BLaER1 (cell line): ENCODE results near the gene SPDYA.
"Not testable (repeated sequence)": the region's sequence is repeated elsewhere in the genome, so short reads cannot be mapped to it uniquely, and the experiment has no call there.

Source experiments
- H3K27ac ChIP-seq: shearing (Covaris generic); formaldehyde crosslinking; 2 replicates; pipeline ENCODE4 v1.8.1; 2022
- H3K27me3 ChIP-seq: shearing (Covaris generic); formaldehyde crosslinking; 2 replicates; pipeline ENCODE4 v1.8.1; 2022
- H3K36me3 ChIP-seq: shearing (Covaris generic); formaldehyde crosslinking; 2 replicates; pipeline ENCODE4 v1.8.1; 2022
- H3K4me1 ChIP-seq: shearing (Covaris generic); formaldehyde crosslinking; 2 replicates; pipeline ENCODE4 v1.8.1; 2022
- H3K4me2 ChIP-seq: shearing (Covaris generic); formaldehyde crosslinking; 2 replicates; pipeline ENCODE4 v1.8.1; 2022
- H3K4me3 ChIP-seq: shearing (Covaris generic); formaldehyde crosslinking; 2 replicates; pipeline ENCODE4 v1.8.1; 2022
- H3K9ac ChIP-seq: shearing (Covaris generic); formaldehyde crosslinking; 2 replicates; pipeline ENCODE4 v1.8.1; 2022
- H3K9me3 ChIP-seq: shearing (Covaris generic); formaldehyde crosslinking; 2 replicates; pipeline ENCODE4 v1.8.1; 2022
- H4K20me1 ChIP-seq: shearing (Covaris generic); formaldehyde crosslinking; 2 replicates; pipeline ENCODE4 v1.8.1; 2022
- Cebpa-rat ChIP-seq: shearing (Covaris generic); IDR thresholded peaks from 2 replicates; pipeline ENCODE4 v1.8.1; 2022

Gene SPDYA

DNA sequence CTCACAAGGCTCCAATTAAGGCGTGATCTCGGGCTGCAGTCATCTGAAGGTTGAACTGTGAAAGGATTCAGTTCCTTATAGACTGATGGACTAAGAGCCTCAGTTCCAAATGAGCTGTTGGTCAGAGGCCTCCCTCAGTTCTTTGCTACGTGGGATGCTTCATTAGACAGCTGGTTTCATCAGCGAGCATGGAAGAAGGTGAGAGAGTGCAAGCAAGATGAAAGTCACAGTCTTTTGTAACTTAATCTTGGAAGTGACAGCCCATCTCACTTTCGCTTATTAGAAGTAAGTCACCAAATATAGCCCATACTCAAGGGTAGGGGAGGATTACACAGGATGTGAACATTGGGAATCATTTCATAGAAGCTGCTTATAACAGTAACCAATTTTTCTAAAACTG lies 32.2 kb upstream of the SPDYA start:
- Histone ChIP-seq H3K4me3 (no peak overlapping the region), H3K9ac (no peak overlapping the region), H3K4me2 (no peak overlapping the region), H3K9me3 (no peaks in the 10 kb centered on the region), H4K20me1 (peaks cover 88% of the 10 kb centered on the region), H3K27me3 (no peaks in the 10 kb centered on the region), H3K27ac (no peak overlapping the region), H3K4me1 (peaks cover 15% of the 10 kb centered on the region), H3K36me3 (peaks cover 74% of the 10 kb centered on the region)
- no peak for TF ChIP-seq Cebpa-rat

GRCh38 chr2:28779001-28779400 lies 31.6 kb upstream of the SPDYA start:
- no peak for TF ChIP-seq Cebpa-rat
- H3K4me3 ChIP-seq: no peak overlapping the region
- peaks cover 15% of the 10 kb centered on the region for H3K4me1 ChIP-seq
- peaks cover 80% of the 10 kb centered on the region for H3K36me3 ChIP-seq
- no peak overlapping the region for H3K9ac ChIP-seq
- no peaks in the 10 kb centered on the region for H3K9me3 ChIP-seq
- no peak overlapping the region for H3K4me2 ChIP-seq
- H3K27ac ChIP-seq: no peak overlapping the region
- no peaks in the 10 kb centered on the region for H3K27me3 ChIP-seq
- H4K20me1 ChIP-seq: peaks cover 83% of the 10 kb centered on the region

DNA sequence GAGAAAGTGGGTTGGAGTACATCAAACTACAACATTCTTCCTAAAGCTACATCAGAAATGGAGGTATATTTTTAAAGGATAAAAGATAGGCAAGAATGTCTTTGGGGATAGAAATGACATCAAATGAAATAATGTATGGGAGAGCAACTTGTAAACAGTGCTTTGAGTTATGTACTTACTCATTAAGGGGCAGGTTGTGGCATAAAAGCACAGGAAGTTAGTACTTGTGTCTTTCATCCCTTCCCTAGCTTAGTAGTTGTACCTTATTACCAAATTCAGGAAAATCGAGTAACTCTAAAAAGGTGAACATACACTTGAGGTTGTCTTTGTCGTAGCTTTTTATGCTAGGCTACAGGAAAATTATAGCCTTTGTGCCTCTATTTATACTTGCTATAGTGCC lies 30.1 kb upstream of the SPDYA start:
- H3K4me3 ChIP-seq: no peak overlapping the region
- no peak overlapping the region for H3K27ac ChIP-seq
- H3K4me1 ChIP-seq: peaks cover 4% of the 10 kb centered on the region
- H3K27me3 ChIP-seq: no peaks in the 10 kb centered on the region
- H3K4me2 ChIP-seq: no peak overlapping the region
- H4K20me1 ChIP-seq: peaks cover 68% of the 10 kb centered on the region
- TF ChIP-seq Cebpa-rat: no peak
- no peaks in the 10 kb centered on the region for H3K9me3 ChIP-seq
- peaks cover 89% of the 10 kb centered on the region for H3K36me3 ChIP-seq
- H3K9ac ChIP-seq: no peak overlapping the region

DNA sequence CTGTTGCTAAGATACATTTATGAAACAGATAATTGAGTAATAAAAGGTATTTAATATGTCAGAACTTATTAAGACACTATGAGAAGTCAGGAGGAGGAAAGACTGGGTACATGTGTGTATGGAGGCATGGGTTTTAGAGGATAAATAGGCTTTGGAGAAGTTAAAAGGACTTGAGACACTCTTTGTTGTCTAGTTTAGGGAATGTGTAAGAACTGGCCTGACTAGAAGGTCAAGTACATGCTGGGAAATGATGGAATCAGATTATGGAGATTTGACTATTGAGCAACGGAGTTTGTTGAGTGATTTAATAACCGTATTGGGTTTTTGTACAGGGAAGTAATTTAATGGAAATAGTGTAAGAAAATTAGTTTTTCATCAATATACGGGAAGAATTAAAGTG lies 28.2 kb upstream of the SPDYA start:
- no peak overlapping the region for H3K9ac ChIP-seq
- peaks cover 49% of the 10 kb centered on the region for H4K20me1 ChIP-seq
- no peak overlapping the region for H3K27ac ChIP-seq
- no peaks in the 10 kb centered on the region for H3K4me1 ChIP-seq
- H3K4me3 ChIP-seq: no peak overlapping the region
- H3K27me3 ChIP-seq: no peaks in the 10 kb centered on the region
- no peak for TF ChIP-seq Cebpa-rat
- H3K9me3 ChIP-seq: no peaks in the 10 kb centered on the region
- no peak overlapping the region for H3K4me2 ChIP-seq
- H3K36me3 ChIP-seq: peaks cover 94% of the 10 kb centered on the region

GRCh38 chr2:28784570-28784969 lies 26.1 kb upstream of the SPDYA start:
- not testable (repeated sequence) for H3K27me3 ChIP-seq, H3K4me3 ChIP-seq, H3K9me3 ChIP-seq, H3K4me2 ChIP-seq, H3K9ac ChIP-seq, H3K4me1 ChIP-seq, H3K27ac ChIP-seq
- Histone ChIP-seq H3K36me3 (peaks cover 97% of the 10 kb centered on the region), H4K20me1 (peaks cover 30% of the 10 kb centered on the region)

- H3K27ac ChIP-seq: no peak overlapping the region
- H3K36me3 ChIP-seq: peaks cover 92% of the 10 kb centered on the region
- H4K20me1 ChIP-seq: peaks cover 62% of the 10 kb centered on the region
- no peaks in the 10 kb centered on the region for H3K4me1 ChIP-seq
- no peak for TF ChIP-seq Cebpa-rat
- H3K27me3 ChIP-seq: no peaks in the 10 kb centered on the region
- H3K9ac ChIP-seq: no peak overlapping the region
- peaks cover 15% of the 10 kb centered on the region for H3K9me3 ChIP-seq
- no peak overlapping the region for H3K4me2 ChIP-seq
- no peak overlapping the region for H3K4me3 ChIP-seq
Measured at GRCh38 chr2:28796620-28797019, 14.0 kb upstream of the SPDYA start.

DNA sequence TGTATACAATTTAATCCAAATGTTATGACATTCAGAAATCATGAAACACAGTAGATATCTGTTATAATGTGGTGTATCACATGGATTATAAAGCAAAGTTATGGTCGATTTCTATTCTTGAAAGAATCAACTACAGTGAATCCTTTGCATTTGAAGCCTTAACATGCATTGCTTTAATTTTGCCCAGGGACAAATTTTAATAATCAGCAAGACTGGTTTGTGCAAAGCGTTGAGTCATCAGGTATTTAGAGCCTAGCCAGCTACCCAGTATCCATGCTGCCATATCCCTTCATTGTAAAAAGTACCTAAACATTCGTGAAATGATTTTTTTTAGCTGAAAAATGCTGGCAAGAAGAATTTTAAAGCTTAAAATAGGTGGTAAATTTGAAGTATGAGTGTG lies 8.9 kb upstream of the SPDYA start:
- Histone ChIP-seq H3K4me1 (no peaks in the 10 kb centered on the region), H3K4me3 (no peak overlapping the region), H3K9me3 (no peaks in the 10 kb centered on the region), H3K9ac (no peak overlapping the region), H4K20me1 (peaks cover 42% of the 10 kb centered on the region), H3K36me3 (peaks cover 91% of the 10 kb centered on the region), H3K27ac (no peak overlapping the region), H3K4me2 (no peak overlapping the region), H3K27me3 (no peaks in the 10 kb centered on the region)
- TF ChIP-seq Cebpa-rat: no peak

DNA sequence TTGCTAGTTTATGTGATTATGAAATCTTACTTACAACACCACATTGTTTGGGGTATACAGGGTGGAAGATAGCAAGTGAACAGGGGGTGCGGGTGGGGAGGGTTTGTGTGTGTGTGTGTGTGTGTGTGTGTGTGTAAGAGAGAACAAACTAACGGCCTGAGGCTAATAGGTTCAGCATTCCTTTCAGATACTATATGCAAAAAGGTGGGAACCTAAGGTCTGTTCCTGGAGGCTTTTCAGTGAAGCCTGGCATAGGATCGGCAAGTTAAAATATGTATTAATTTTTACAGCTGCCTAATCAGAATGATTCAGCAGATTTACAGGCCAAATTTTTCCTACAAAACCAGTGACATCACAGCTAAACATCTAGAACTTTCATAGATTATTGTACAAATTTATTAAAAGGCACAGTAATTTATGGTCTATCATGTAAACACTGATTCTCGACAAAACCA lies 7.6 kb upstream of the SPDYA start:
- Histone ChIP-seq H3K27me3 (no peaks in the 10 kb centered on the region), H3K4me2 (no peak overlapping the region), H3K27ac (no peak overlapping the region), H3K9ac (no peak overlapping the region), H3K4me1 (no peaks in the 10 kb centered on the region), H3K9me3 (no peaks in the 10 kb centered on the region), H3K36me3 (peaks cover 85% of the 10 kb centered on the region), H4K20me1 (peaks cover 29% of the 10 kb centered on the region), H3K4me3 (no peak overlapping the region)
- TF ChIP-seq Cebpa-rat: no peak

GRCh38 chr2:28809927-28810326 lies 707 bp upstream of the SPDYA start:
- peaks cover 38% of the 10 kb centered on the region for H3K36me3 ChIP-seq
- H3K9ac ChIP-seq: no peak overlapping the region
- H3K9me3 ChIP-seq: peaks cover 16% of the 10 kb centered on the region
- no peak for TF ChIP-seq Cebpa-rat
- H4K20me1 ChIP-seq: no peaks in the 10 kb centered on the region
- H3K27ac ChIP-seq: no peak overlapping the region
- no peaks in the 10 kb centered on the region for H3K27me3 ChIP-seq
- H3K4me2 ChIP-seq: peak overlapping the region; percentile 29
- H3K4me3 ChIP-seq: 0 out of 2 replicates have a peak overlapping the region, but pooled peaks have one; percentile 36
- peaks cover 9% of the 10 kb centered on the region; the same call in 1 of the 2 replicates for H3K4me1 ChIP-seq

DNA sequence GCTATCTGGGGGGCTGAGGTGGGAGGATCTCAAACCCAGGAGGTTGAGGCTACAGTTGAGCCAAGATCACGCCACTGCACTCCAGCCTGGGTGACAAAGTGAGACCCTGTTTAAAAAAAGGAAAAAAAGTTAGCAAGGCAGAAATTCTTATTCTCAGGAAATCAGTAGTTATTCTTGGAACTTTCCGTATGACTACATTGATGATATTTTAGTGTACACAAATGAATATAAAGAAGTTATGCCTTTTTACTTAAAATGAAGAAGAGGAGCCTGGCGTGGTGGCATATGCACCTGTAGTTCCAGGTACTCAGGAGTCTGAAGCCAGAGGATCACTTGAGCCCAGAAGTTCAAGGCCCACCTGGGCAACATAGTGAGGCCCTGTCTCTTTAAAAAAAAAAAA lies 7.4 kb downstream of the SPDYA start:
- H3K27ac ChIP-seq: no peak overlapping the region
- no peak overlapping the region for H3K4me3 ChIP-seq
- no peaks in the 10 kb centered on the region for H3K36me3 ChIP-seq
- H3K9ac ChIP-seq: no peak overlapping the region
- no peaks in the 10 kb centered on the region for H4K20me1 ChIP-seq
- TF ChIP-seq Cebpa-rat: no peak
- no peaks in the 10 kb centered on the region for H3K9me3 ChIP-seq
- no peak overlapping the region for H3K4me2 ChIP-seq
- no peaks in the 10 kb centered on the region for H3K4me1 ChIP-seq
- H3K27me3 ChIP-seq: no peaks in the 10 kb centered on the region

DNA sequence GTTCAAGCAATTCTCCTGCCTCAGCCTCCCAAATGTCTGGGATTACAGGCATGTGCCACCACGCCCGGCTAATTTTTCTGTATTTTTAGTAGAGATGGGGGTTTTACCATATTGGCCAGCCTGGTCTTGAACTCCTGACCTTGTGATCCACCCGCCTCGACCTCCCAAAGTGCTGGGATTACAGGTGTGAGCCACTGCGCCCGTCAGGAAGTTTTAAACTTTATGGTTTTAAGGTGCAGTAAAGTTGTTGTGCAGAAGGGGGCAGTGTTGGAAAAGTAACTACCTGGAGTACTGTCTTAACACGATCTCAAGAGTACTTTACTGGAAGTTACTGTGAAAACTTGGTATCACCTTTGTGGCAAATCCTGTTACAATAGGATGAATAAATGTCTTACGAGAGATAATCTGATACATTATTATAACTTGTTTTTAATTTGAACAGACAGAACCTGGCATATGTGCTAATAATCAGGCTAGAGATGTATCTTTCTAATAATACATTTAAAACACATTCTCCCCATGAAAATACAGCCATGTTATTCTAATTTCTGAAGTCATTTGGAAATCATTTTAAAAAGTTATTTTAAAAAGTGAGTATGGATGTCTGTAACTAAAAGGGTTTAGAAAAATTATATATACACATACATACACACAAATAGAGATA lies 10.8 kb downstream of the SPDYA start:
- no peaks in the 10 kb centered on the region for H3K36me3 ChIP-seq
- TF ChIP-seq Cebpa-rat: no peak
- no peaks in the 10 kb centered on the region for H3K9me3 ChIP-seq
- H3K9ac ChIP-seq: no peak overlapping the region
- H4K20me1 ChIP-seq: no peaks in the 10 kb centered on the region
- no peaks in the 10 kb centered on the region for H3K27me3 ChIP-seq
- H3K4me1 ChIP-seq: no peaks in the 10 kb centered on the region
- no peak overlapping the region for H3K4me3 ChIP-seq
- no peak overlapping the region for H3K27ac ChIP-seq
- H3K4me2 ChIP-seq: no peak overlapping the region
